Small intestine (tissue), 7 donors: ENCODE results near the gene MAP3K5. TPM values are rescaled to one million over a fixed set of nuclear protein-coding genes. Genes with fewer than 3 reads are reported as not detected.

ENCODE experiments used
- DNase-seq, 2 donors: peaks; one replicate each; pipeline versions ENCODE4 v3.0.0 to v3.0.0-alpha.2; 2013
- FAIRE-seq: peaks from 2 replicates; lab custom pipeline; 2012; peaks lifted over from hg19 to GRCh38; lab: Jason Lieb, UNC
- H3K27ac ChIP-seq, 3 donors: one replicate each; pipeline ENCODE4 v1.5.1; 2013; ENCODE audit warnings: low read length in 2 of 3, mild to moderate bottlenecking in 2 of 3, control low read depth in 1 of 3, inconsistent platforms in 1 of 3, low read depth in 1 of 3, moderate library complexity in 1 of 3
- H3K27me3 ChIP-seq, 3 donors: one replicate each; pipeline ENCODE4 v1.6.1; 2013; ENCODE audit warnings: low read length in 3 of 3, inconsistent platforms in 1 of 3; ENCODE audit not compliant: control insufficient read depth in 3 of 3, insufficient read depth in 3 of 3
- H3K36me3 ChIP-seq, 3 donors: one replicate each; pipeline ENCODE4 v1.6.1; 2013; ENCODE audit warnings: low read length in 3 of 3, inconsistent platforms in 1 of 3, low read depth in 1 of 3, mild to moderate bottlenecking in 1 of 3, moderate library complexity in 1 of 3; ENCODE audit not compliant: control insufficient read depth in 3 of 3, insufficient read depth in 2 of 3
- H3K4me1 ChIP-seq, 3 donors: one replicate each; pipeline ENCODE4 v1.6.1; 2013; ENCODE audit warnings: low read length in 2 of 3, inconsistent platforms in 1 of 3, low read depth in 1 of 3, mild to moderate bottlenecking in 1 of 3, moderate library complexity in 1 of 3; ENCODE audit not compliant: control insufficient read depth in 3 of 3, insufficient read depth in 2 of 3
- H3K4me3 ChIP-seq, 3 donors: one replicate each; pipeline ENCODE4 v1.5.1; 2013; ENCODE audit warnings: low read length in 3 of 3, control low read depth in 1 of 3, inconsistent platforms in 1 of 3, low read depth in 1 of 3, mild to moderate bottlenecking in 1 of 3, moderate library complexity in 1 of 3
- H3K9me3 ChIP-seq, 2 donors: one replicate each; pipeline ENCODE4 v1.6.1; 2013; ENCODE audit warnings: low read depth in 1 of 2, low read length in 1 of 2; ENCODE audit not compliant: control insufficient read depth in 2 of 2, insufficient read depth in 1 of 2
- WGBS, 3 donors: extraction: QIAGEN DNeasy Blood & Tissue Kit; methylation state at CpG; one replicate each; pipeline ENCODE4 v1.1.7; 2013; 5-methylcytosine and 5-hydroxymethylcytosine counted together
- polyA plus RNA-seq, 4 donors: library from polyadenylated mRNA; stranded (reverse) in 3 of 4; unstranded in 1 of 4; fragments of 200-250 nt in 3 of 4; fragments of 120-200 nt in 1 of 4; gene quantifications; one replicate each; pipeline versions ENCODE4 v1.2.1 to v1.2.3, GENCODE V29; 2013
- donor health status: healthy with polysubstance abuse.
- donor health status: control.
- donor health status: control.
- donor health status: Bipolar disorder and iron deficiency.
- donor health status: healthy.

The MAP3K5 gene
- polyA plus RNA-seq, 4 donors: 5.4 to 9.5 (median 7.0) TPM

- Histone ChIP-seq H3K9me3 (no peaks in the 10 kb centered on the region), H3K36me3 (peaks cover 0 to 18% (median 0%) of the 10 kb centered on the region in 3 donors), H3K4me1 (peaks cover 1 to 5% (median 4%) of the 10 kb centered on the region in 3 donors), H3K4me3 (no peak overlapping the region), H3K27ac (no peak overlapping the region), H3K27me3 (no peaks in the 10 kb centered on the region)
- FAIRE-seq: no peak
- WGBS, 3 donors: 71 to 84% (median 74%) methylated on average over 4 of the region's 4 CpGs
- no peak for DNase-seq
Observed at GRCh38 chr6:136538836-136539235, 253.4 kb downstream of the MAP3K5 start.

DNA sequence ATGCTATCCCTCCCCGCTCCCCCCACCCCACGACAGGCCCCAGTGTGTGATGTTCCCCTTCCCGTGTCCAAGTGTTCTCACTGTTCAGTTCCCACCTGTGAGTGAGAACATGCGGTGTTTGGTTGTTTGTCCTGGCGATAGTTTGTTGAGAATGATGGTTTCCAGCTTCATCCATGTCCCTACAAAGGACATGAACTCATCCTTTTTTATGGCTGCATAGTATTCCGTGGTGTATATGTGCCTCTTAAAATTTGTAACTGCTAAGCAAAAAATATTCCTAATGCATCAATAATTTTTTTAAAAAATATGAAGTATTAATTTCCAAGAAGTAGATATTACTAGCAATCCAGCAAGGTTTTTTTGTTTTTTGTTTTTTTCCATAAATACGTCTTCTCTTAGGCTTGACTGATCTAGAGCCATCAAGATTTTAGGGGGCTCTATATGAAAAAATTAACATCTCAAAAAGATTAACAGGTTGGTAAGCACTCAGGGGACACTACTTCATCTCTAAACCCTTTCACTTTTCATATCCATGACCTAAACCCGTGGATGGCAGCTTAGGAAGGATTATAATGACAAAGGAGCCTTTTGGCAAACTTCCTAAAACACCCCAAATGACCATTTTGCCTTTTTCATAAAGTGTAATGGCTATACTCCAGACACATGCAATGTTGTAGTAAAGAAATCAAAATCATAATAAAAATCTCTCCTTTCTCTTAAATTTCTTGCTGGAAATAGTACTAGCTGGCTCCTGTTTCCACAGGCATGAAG, 256.2 kb downstream of the MAP3K5 start:
- peaks cover 1 to 5% (median 3%) of the 10 kb centered on the region in 3 donors for H3K4me1 ChIP-seq
- FAIRE-seq: no peak
- 92 to 97% (median 94%) methylated on average over 8 of the region's 8 CpGs for whole genome bisulfite sequencing, 3 donors

DNA sequence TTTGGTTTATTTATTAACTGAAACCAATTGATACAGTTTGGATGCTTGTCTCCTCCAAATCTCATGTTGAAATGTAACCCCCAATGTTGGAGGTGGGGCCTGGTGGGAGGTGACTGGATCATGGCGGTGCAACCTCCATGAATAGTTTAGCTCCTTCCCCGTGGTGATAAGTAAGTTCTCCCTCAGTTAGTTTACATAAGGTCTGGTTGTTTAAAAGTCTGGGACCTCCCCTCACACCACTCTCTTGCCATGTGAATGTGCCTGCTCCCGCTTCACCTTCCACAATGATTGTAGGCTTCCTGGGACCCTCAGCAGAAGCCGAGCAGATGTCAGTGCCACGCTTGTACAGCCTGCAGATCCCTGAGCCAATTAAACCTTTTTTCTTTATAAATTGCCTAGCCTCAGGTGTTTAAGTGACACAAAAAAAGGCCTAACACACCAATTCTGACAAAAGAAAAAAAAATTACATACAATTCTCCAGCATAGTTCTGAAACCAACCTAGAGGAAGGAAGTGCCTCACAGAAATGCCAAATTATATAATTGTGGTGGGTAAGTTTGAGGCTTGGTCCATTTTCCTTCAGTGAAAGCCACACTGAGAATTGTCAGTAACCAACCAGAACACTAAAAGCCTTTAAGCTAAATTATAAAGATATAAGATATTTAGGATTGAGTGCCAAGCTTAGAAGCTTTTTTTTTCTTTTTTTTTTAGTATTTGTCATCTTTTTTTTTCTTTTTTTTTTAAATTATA, 257.1 kb downstream of the MAP3K5 start:
- 74 to 84% (median 84%) methylated on average over 5 of the region's 5 CpGs for WGBS, 3 donors
- H3K9me3 ChIP-seq: no peaks in the 10 kb centered on the region
- FAIRE-seq: no peak
- no peaks in the 10 kb centered on the region for H3K27me3 ChIP-seq
- H3K27ac ChIP-seq: no peak overlapping the region
- no peak for DNase-seq
- H3K4me1 ChIP-seq: peaks cover 0 to 5% (median 2%) of the 10 kb centered on the region in 3 donors
- H3K4me3 ChIP-seq: no peak overlapping the region
- peaks cover 0 to 12% (median 0%) of the 10 kb centered on the region in 3 donors for H3K36me3 ChIP-seq

More for the DNA sequence above, 256.2 kb downstream of the MAP3K5 start:
- Histone ChIP-seq H3K4me3 (no peak overlapping the region), H3K27ac (no peak overlapping the region), H3K9me3 (no peaks in the 10 kb centered on the region), H3K27me3 (no peaks in the 10 kb centered on the region), H3K36me3 (peaks cover 0 to 12% (median 0%) of the 10 kb centered on the region in 3 donors)
- no peak for DNase-seq

DNA sequence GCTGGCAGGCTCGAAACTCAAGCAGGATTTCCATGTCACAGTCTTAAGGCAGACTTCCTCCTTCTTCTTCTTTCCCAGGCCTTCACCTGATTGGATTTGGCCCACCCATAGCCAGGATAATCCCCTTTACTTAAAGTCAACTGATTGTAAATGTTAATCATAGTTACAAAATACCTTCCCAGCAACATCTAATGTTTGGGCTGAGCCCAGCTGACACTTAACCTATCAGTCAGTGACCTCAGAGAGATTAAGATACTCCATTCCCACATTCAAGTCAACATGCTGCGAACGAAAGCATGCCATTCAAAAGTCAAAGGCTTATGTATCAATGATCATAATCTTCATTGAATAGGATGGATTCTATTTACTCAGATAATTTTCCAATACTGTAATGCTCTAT, 258.0 kb downstream of the MAP3K5 start:
- FAIRE-seq: no peak
- H3K4me1 ChIP-seq: no peaks in the 10 kb centered on the region

GRCh38 chr6:136533487-136533886, 258.8 kb downstream of the MAP3K5 start:
- DNase-seq: no peak
- Histone ChIP-seq H3K9me3 (no peaks in the 10 kb centered on the region), H3K27me3 (no peaks in the 10 kb centered on the region), H3K27ac (no peak overlapping the region), H3K36me3 (peaks cover 0 to 5% (median 0%) of the 10 kb centered on the region in 3 donors), H3K4me3 (no peak overlapping the region), H3K4me1 (no peaks in the 10 kb centered on the region)
- WGBS, 3 donors: 55 to 72% (median 58%) methylated on average over 5 of the region's 5 CpGs
- no peak for FAIRE-seq

More for the DNA sequence above, 258.0 kb downstream of the MAP3K5 start:
- Histone ChIP-seq H3K27ac (no peak overlapping the region), H3K4me3 (no peak overlapping the region), H3K27me3 (no peaks in the 10 kb centered on the region), H3K36me3 (peaks cover 0 to 5% (median 0%) of the 10 kb centered on the region in 3 donors), H3K9me3 (no peaks in the 10 kb centered on the region)
- DNase-seq: no peak
- 89 to 90% (median 90%) methylated on average over 3 of the region's 3 CpGs for WGBS, 3 donors

- FAIRE-seq (no peak), DNase-seq (no peak)
- no peaks in the 10 kb centered on the region for H3K4me1 ChIP-seq
- 80 to 96% (median 93%) methylated on average over 6 of the region's 6 CpGs for WGBS, 3 donors
- H3K9me3 ChIP-seq: no peaks in the 10 kb centered on the region
- peaks cover 0 to 4% (median 0%) of the 10 kb centered on the region in 3 donors for H3K36me3 ChIP-seq
- no peak overlapping the region for H3K27ac ChIP-seq
- H3K4me3 ChIP-seq: no peak overlapping the region
- H3K27me3 ChIP-seq: no peaks in the 10 kb centered on the region
Observed at GRCh38 chr6:136532030-136532429, 260.2 kb downstream of the MAP3K5 start.

DNA sequence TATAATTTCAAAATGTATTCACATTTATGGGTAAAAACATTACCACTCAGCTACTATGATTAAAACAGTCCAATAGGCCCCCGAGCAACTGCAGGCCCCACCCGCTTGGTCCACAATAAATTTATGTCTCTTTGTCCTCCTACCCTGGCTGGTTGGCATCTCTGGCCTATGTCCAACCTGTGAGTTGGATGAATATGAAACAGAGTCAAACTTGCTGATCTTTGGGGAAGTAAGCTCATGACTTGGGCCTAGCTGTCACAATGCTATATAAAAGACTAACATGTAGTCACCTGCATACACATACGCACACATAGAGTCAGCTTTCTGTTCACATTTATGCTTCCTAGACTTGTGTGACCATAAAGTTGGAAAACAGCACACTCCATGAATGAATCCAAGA, 262.6 kb downstream of the MAP3K5 start:
- Histone ChIP-seq H3K4me1 (peaks cover 0 to 2% (median 0%) of the 10 kb centered on the region in 3 donors), H3K9me3 (no peaks in the 10 kb centered on the region), H3K27ac (no peak overlapping the region), H3K36me3 (peaks cover 0 to 5% (median 1%) of the 10 kb centered on the region in 3 donors), H3K27me3 (no peaks in the 10 kb centered on the region), H3K4me3 (no peak overlapping the region)
- DNase-seq (no peak), FAIRE-seq (no peak)
- WGBS, 3 donors: 87 to 98% (median 89%) methylated on average over 3 of the region's 3 CpGs

- DNase-seq (no peak), FAIRE-seq (no peak)
- no peak overlapping the region for H3K4me3 ChIP-seq
- no peak overlapping the region for H3K27ac ChIP-seq
- no peaks in the 10 kb centered on the region for H3K9me3 ChIP-seq
- peaks cover 0 to 2% (median 0%) of the 10 kb centered on the region in 3 donors for H3K4me1 ChIP-seq
- H3K36me3 ChIP-seq: peaks cover 0 to 5% (median 1%) of the 10 kb centered on the region in 3 donors
- H3K27me3 ChIP-seq: no peaks in the 10 kb centered on the region
- WGBS, 3 donors: 76 to 83% (median 81%) methylated on average over 1 of the region's 1 CpG
Observed at GRCh38 chr6:136528477-136528876, 263.8 kb downstream of the MAP3K5 start.
